ENCODE data around the gene TPSAB1. TPM values are rescaled to one million over a fixed set of nuclear protein-coding genes. Genes with fewer than 3 reads are reported as not detected.
"Not testable (repeated sequence)": the region's sequence is repeated elsewhere in the genome, so short reads cannot be mapped to it uniquely, and the experiment has no call there.

Gene TPSAB1
- total and polyA plus RNA-seq, 5 donors from 2014 or later: not detected

GRCh38 chr16:1196494-1196893 lies 44.0 kb upstream of the TPSAB1 start:
- Mint-ChIP-seq H3K9me3 (peaks cover 0 to 3% (median 0%) of the 10 kb centered on the region in 7 donors), H3K27me3 (peaks cover 4% of the 10 kb centered on the region), H3K36me3 (no peaks in the 10 kb centered on the region), H3K4me1 (peaks cover 0 to 17% (median 0%) of the 10 kb centered on the region in 4 donors), H3K27ac (no peak overlapping the region), H3K4me3 (peak overlapping the region in 1 of 4 donors; percentile 60)
- ATAC-seq (ENCODE audit: low read depth in 2 of 2) (no peak), DNase-seq (peak in 1 of 3 donors; percentile 40)
- H3K36me3 ChIP-seq (ENCODE audit: control insufficient read depth, insufficient read depth, low read length): no peaks in the 10 kb centered on the region
- no peak overlapping the region for H3K4me3 ChIP-seq (ENCODE audit: low read depth, low read length)
- H3K27me3 ChIP-seq (ENCODE audit: control insufficient read depth, insufficient read depth, low read length): no peaks in the 10 kb centered on the region
- no peak overlapping the region for H3K27ac ChIP-seq (ENCODE audit: insufficient read depth, low read length, poor library complexity, severe bottlenecking)
- H3K9me3 ChIP-seq (ENCODE audit: control insufficient read depth in 2 of 2, low read length in 2 of 2): no peaks in the 10 kb centered on the region
- no peaks in the 10 kb centered on the region for H3K4me1 ChIP-seq (ENCODE audit: control insufficient read depth, insufficient read depth, low read length, poor library complexity, severe bottlenecking)

GRCh38 chr16:1197237-1197866 lies 43.2 kb upstream of the TPSAB1 start:
- no peak overlapping the region for H3K27ac ChIP-seq (ENCODE audit: insufficient read depth, low read length, poor library complexity, severe bottlenecking)
- no peak for ATAC-seq (ENCODE audit: low read depth in 2 of 2)
- no peaks in the 10 kb centered on the region for H3K36me3 Mint-ChIP-seq
- peaks cover 0 to 17% (median 0%) of the 10 kb centered on the region in 4 donors for H3K4me1 Mint-ChIP-seq
- H3K27ac Mint-ChIP-seq: peak overlapping the region in 1 of 3 donors; percentile 23
- no peak overlapping the region for H3K4me3 ChIP-seq (ENCODE audit: low read depth, low read length)
- H3K27me3 Mint-ChIP-seq: peaks cover 4% of the 10 kb centered on the region
- H3K27me3 ChIP-seq (ENCODE audit: control insufficient read depth, insufficient read depth, low read length): no peaks in the 10 kb centered on the region
- H3K36me3 ChIP-seq (ENCODE audit: control insufficient read depth, insufficient read depth, low read length): no peaks in the 10 kb centered on the region
- no peaks in the 10 kb centered on the region for H3K9me3 ChIP-seq (ENCODE audit: control insufficient read depth in 2 of 2, low read length in 2 of 2)
- H3K4me1 ChIP-seq (ENCODE audit: control insufficient read depth, insufficient read depth, low read length, poor library complexity, severe bottlenecking): no peaks in the 10 kb centered on the region
- DNase-seq: no peak
- peaks cover 0 to 3% (median 0%) of the 10 kb centered on the region in 7 donors for H3K9me3 Mint-ChIP-seq
- H3K4me3 Mint-ChIP-seq: no peak overlapping the region

GRCh38 chr16:1198194-1198593 lies 42.3 kb upstream of the TPSAB1 start:
- Mint-ChIP-seq H3K9me3 (peaks cover 0 to 3% (median 0%) of the 10 kb centered on the region in 7 donors), H3K4me3 (no peak overlapping the region), H3K4me1 (peaks cover 0 to 17% (median 0%) of the 10 kb centered on the region in 4 donors), H3K27ac (no peak overlapping the region), H3K36me3 (no peaks in the 10 kb centered on the region), H3K27me3 (peaks cover 1% of the 10 kb centered on the region)
- no peak overlapping the region for H3K27ac ChIP-seq (ENCODE audit: insufficient read depth, low read length, poor library complexity, severe bottlenecking)
- no peaks in the 10 kb centered on the region for H3K4me1 ChIP-seq (ENCODE audit: control insufficient read depth, insufficient read depth, low read length, poor library complexity, severe bottlenecking)
- ATAC-seq (ENCODE audit: low read depth in 2 of 2) (no peak), DNase-seq (no peak)
- H3K4me3 ChIP-seq (ENCODE audit: low read depth, low read length): no peak overlapping the region
- no peaks in the 10 kb centered on the region for H3K9me3 ChIP-seq (ENCODE audit: control insufficient read depth in 2 of 2, low read length in 2 of 2)
- H3K27me3 ChIP-seq (ENCODE audit: control insufficient read depth, insufficient read depth, low read length): no peaks in the 10 kb centered on the region
- H3K36me3 ChIP-seq (ENCODE audit: control insufficient read depth, insufficient read depth, low read length): no peaks in the 10 kb centered on the region

GRCh38 chr16:1198671-1199346 lies 41.7 kb upstream of the TPSAB1 start:
- H3K4me3 ChIP-seq (ENCODE audit: low read depth, low read length); H3K9me3 Mint-ChIP-seq; H3K9me3 ChIP-seq (ENCODE audit: control insufficient read depth in 2 of 2, low read length in 2 of 2); DNase-seq; H3K27ac Mint-ChIP-seq; H3K4me1 ChIP-seq (ENCODE audit: control insufficient read depth, insufficient read depth, low read length, poor library complexity, severe bottlenecking); H3K36me3 Mint-ChIP-seq; ATAC-seq (ENCODE audit: low read depth in 2 of 2); H3K36me3 ChIP-seq (ENCODE audit: control insufficient read depth, insufficient read depth, low read length); H3K27me3 Mint-ChIP-seq; H3K27ac ChIP-seq (ENCODE audit: insufficient read depth, low read length, poor library complexity, severe bottlenecking); H3K4me3 Mint-ChIP-seq; H3K27me3 ChIP-seq (ENCODE audit: control insufficient read depth, insufficient read depth, low read length): not testable (repeated sequence)
- peaks cover 0 to 17% (median 0%) of the 10 kb centered on the region in 4 donors for H3K4me1 Mint-ChIP-seq

- ATAC-seq (ENCODE audit: low read depth in 2 of 2): no peak
- H3K4me3 Mint-ChIP-seq: peak overlapping the region in 2 of 4 donors; percentile 41 to 63
Observed at GRCh38 chr16:1199347-1200013, 41.0 kb upstream of the TPSAB1 start.

GRCh38 chr16:1200014-1200627 lies 40.4 kb upstream of the TPSAB1 start:
- no peaks in the 10 kb centered on the region for H3K9me3 ChIP-seq (ENCODE audit: control insufficient read depth in 2 of 2, low read length in 2 of 2)
- Mint-ChIP-seq H3K4me3 (peak overlapping the region in 1 of 4 donors; percentile 41), H3K27ac (peak overlapping the region in 1 of 3 donors; percentile 87)

More at GRCh38 chr16:1199347-1200013, 41.0 kb upstream of the TPSAB1 start:
- Mint-ChIP-seq H3K9me3 (peaks cover 0 to 3% (median 0%) of the 10 kb centered on the region in 7 donors), H3K4me1 (peaks cover 0 to 17% (median 0%) of the 10 kb centered on the region in 4 donors), H3K27ac (peak overlapping the region in 1 of 3 donors; percentile 87), H3K27me3 (no peaks in the 10 kb centered on the region), H3K36me3 (no peaks in the 10 kb centered on the region)
- no peaks in the 10 kb centered on the region for H3K4me1 ChIP-seq (ENCODE audit: control insufficient read depth, insufficient read depth, low read length, poor library complexity, severe bottlenecking)
- H3K36me3 ChIP-seq (ENCODE audit: control insufficient read depth, insufficient read depth, low read length): no peaks in the 10 kb centered on the region
- H3K9me3 ChIP-seq (ENCODE audit: control insufficient read depth in 2 of 2, low read length in 2 of 2): no peaks in the 10 kb centered on the region
- no peaks in the 10 kb centered on the region for H3K27me3 ChIP-seq (ENCODE audit: control insufficient read depth, insufficient read depth, low read length)
- H3K4me3 ChIP-seq (ENCODE audit: low read depth, low read length): no peak overlapping the region
- DNase-seq: no peak
- no peak overlapping the region for H3K27ac ChIP-seq (ENCODE audit: insufficient read depth, low read length, poor library complexity, severe bottlenecking)

DNA sequence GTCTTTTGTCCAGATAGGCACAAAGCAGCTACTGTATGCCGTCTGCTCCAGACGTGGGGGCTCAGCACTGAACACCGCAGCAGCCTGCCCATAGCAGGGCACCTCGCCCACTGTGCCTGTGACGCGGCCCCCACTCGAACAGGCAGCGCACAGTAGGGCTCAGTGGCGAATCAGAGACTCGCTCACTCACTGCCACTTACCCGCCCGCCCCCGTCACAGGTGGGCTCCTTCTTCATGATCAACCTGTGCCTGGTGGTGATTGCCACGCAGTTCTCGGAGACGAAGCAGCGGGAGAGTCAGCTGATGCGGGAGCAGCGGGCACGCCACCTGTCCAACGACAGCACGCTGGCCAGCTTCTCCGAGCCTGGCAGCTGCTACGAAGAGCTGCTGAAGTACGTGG lies 39.1 kb upstream of the TPSAB1 start:
- H3K4me1 Mint-ChIP-seq: peaks cover 0 to 14% (median 0%) of the 10 kb centered on the region in 4 donors
- H3K36me3 Mint-ChIP-seq: no peaks in the 10 kb centered on the region
- DNase-seq (no peak), ATAC-seq (ENCODE audit: low read depth in 2 of 2) (no peak)
- H3K4me1 ChIP-seq (ENCODE audit: control insufficient read depth, insufficient read depth, low read length, poor library complexity, severe bottlenecking): no peaks in the 10 kb centered on the region
- no peaks in the 10 kb centered on the region for H3K27me3 Mint-ChIP-seq
- no peak overlapping the region for H3K27ac Mint-ChIP-seq
- peaks cover 0 to 3% (median 0%) of the 10 kb centered on the region in 7 donors for H3K9me3 Mint-ChIP-seq
- H3K27ac ChIP-seq (ENCODE audit: insufficient read depth, low read length, poor library complexity, severe bottlenecking): no peak overlapping the region
- no peaks in the 10 kb centered on the region for H3K36me3 ChIP-seq (ENCODE audit: control insufficient read depth, insufficient read depth, low read length)
- no peaks in the 10 kb centered on the region for H3K27me3 ChIP-seq (ENCODE audit: control insufficient read depth, insufficient read depth, low read length)
- no peak overlapping the region for H3K4me3 Mint-ChIP-seq
- H3K9me3 ChIP-seq (ENCODE audit: control insufficient read depth in 2 of 2, low read length in 2 of 2): no peaks in the 10 kb centered on the region
- H3K4me3 ChIP-seq (ENCODE audit: low read depth, low read length): no peak overlapping the region

More at GRCh38 chr16:1200014-1200627, 40.4 kb upstream of the TPSAB1 start:
- no peaks in the 10 kb centered on the region for H3K27me3 ChIP-seq (ENCODE audit: control insufficient read depth, insufficient read depth, low read length)
- no peak for DNase-seq
- no peaks in the 10 kb centered on the region for H3K27me3 Mint-ChIP-seq
- H3K4me3 ChIP-seq (ENCODE audit: low read depth, low read length): no peak overlapping the region
- no peak overlapping the region for H3K27ac ChIP-seq (ENCODE audit: insufficient read depth, low read length, poor library complexity, severe bottlenecking)
- H3K36me3 ChIP-seq (ENCODE audit: control insufficient read depth, insufficient read depth, low read length): no peaks in the 10 kb centered on the region
- H3K36me3 Mint-ChIP-seq: no peaks in the 10 kb centered on the region
- no peaks in the 10 kb centered on the region for H3K4me1 ChIP-seq (ENCODE audit: control insufficient read depth, insufficient read depth, low read length, poor library complexity, severe bottlenecking)
- peaks cover 0 to 3% (median 0%) of the 10 kb centered on the region in 7 donors for H3K9me3 Mint-ChIP-seq
- no peak for ATAC-seq (ENCODE audit: low read depth in 2 of 2)
- peaks cover 0 to 17% (median 0%) of the 10 kb centered on the region in 4 donors for H3K4me1 Mint-ChIP-seq

Data from CD4-positive, CD25-positive, alpha-beta regulatory T cell (primary cell).